HCT116 (cell line): ENCODE data around the gene MAML2. TPM values are rescaled to one million over a fixed set of nuclear protein-coding genes. Genes with fewer than 3 reads are reported as not detected.

Experiments
- ATAC-seq: fragments of 200-7000 bp; cut with Tn5 transposase; 2 replicates; pipeline ENCODE4 v1.9.1; 2020; ENCODE audit warnings: mild to moderate bottlenecking, moderate library complexity
- BruUV-seq: library from RNA; stranded (reverse); fragments of 400-500 nt; replicated peaks from 2 replicates; lab custom pipeline; 2021; lab: Mats Ljungman, UMichigan
- CTCF ChIA-PET: fragments of 300-600 bp; sonication (Branson Sonifier 250); formaldehyde crosslinking; loops from one replicate; lab custom pipeline; 2021; ENCODE audit warnings: antibody characterized with exemption; lab: Charles Lee
- POLR2A ChIA-PET: fragments of 300-600, 350-600 bp; sonication (Branson Sonifier 250); formaldehyde crosslinking; loops from one replicate; lab custom pipeline; 2021; ENCODE audit warnings: antibody characterized with exemption; lab: Charles Lee
- RAD21 ChIA-PET, 2 experiments: fragments of 300-600 bp; sonication (Branson Sonifier 250); formaldehyde crosslinking; loops; one replicate each; lab custom pipeline; 2023; ENCODE audit warnings: low total read pairs in 2 of 2; ENCODE audit not compliant: uncharacterized antibody in 2 of 2, unreplicated experiment in 2 of 2, low non-redundant PET in 1 of 2; lab: Charles Lee
- DNase-seq: peaks from one replicate; pipeline ENCODE4 v3.0.0-alpha.2; 2010; ENCODE audit warnings: low read depth, low spot score
- H2AFZ ChIP-seq: fragments of 200-600 bp; shearing (Covaris generic), sonication (generic); 2 replicates; pipeline ENCODE4 v1.6.1; 2017; ENCODE audit warnings: low read depth, mixed run types, mixed read lengths, antibody characterized with exemption, low read length; ENCODE audit not compliant: poor library complexity, severe bottlenecking
- H3K27ac ChIP-seq: 2 replicates; pipeline ENCODE4 v1.5.1; 2012; ENCODE audit warnings: low read depth, low read length
- H3K27me3 ChIP-seq: fragments of 200-600 bp; sonication (generic); 2 replicates; pipeline ENCODE4 v1.6.1; 2016; ENCODE audit warnings: mixed run types, low read length, mixed read lengths; ENCODE audit not compliant: insufficient read depth
- H3K36me3 ChIP-seq, 2 experiments: fragments of 200-500 bp in 1 of 2; fragments of 200-600 bp in 1 of 2; sonication (Bioruptor generic) in 1 of 2; sonication (generic) in 1 of 2; 2 replicates each; pipeline versions ENCODE4 v1.5.1 to v1.6.1; 2014 to 2016; ENCODE audit warnings: low read length in 2 of 2, inconsistent platforms in 1 of 2, mixed read lengths in 1 of 2, mixed run types in 1 of 2; ENCODE audit not compliant: insufficient read depth in 2 of 2, control insufficient read depth in 1 of 2
- H3K4me1 ChIP-seq, 2 experiments: fragments of 200-600 bp in 1 of 2; sonication (generic) in 1 of 2; 2 replicates each; pipeline versions ENCODE4 v1.5.1 to v1.6.1; 2012 to 2017; ENCODE audit warnings: low read length in 2 of 2, inconsistent platforms in 1 of 2, mild to moderate bottlenecking in 1 of 2, mixed read lengths in 1 of 2, mixed run types in 1 of 2, moderate library complexity in 1 of 2; ENCODE audit not compliant: insufficient read depth in 2 of 2, control insufficient read depth in 1 of 2
- H3K4me2 ChIP-seq: fragments of 200-600 bp; sonication (generic); 2 replicates; pipeline ENCODE4 v1.6.1; 2017; ENCODE audit warnings: mixed run types, low read length, mixed read lengths
- H3K4me3 ChIP-seq, 2 experiments: fragments of 200-600 bp in 1 of 2; sonication (generic) in 1 of 2; replicated peaks in 1 of 2; 2 replicates each; pipeline ENCODE4 v1.5.1; 2011 to 2016; ENCODE audit warnings: low read length in 2 of 2, control low read depth in 1 of 2, low read depth in 1 of 2, mild to moderate bottlenecking in 1 of 2, mixed read lengths in 1 of 2, mixed run types in 1 of 2
- H3K79me2 ChIP-seq: fragments of 200-600 bp; sonication (generic); 2 replicates; pipeline ENCODE4 v1.6.1; 2017; ENCODE audit warnings: mild to moderate bottlenecking, mixed run types, low read length, moderate library complexity, mixed read lengths; ENCODE audit not compliant: insufficient read depth
- H3K9ac ChIP-seq: fragments of 200-600 bp; sonication (generic); 2 replicates; pipeline ENCODE4 v1.6.1; 2016; ENCODE audit warnings: low read length, mixed read lengths
- H3K9me2 ChIP-seq: fragments of 200-600 bp; sonication (generic), shearing (Covaris generic); 2 replicates; pipeline ENCODE4 v1.6.1; 2017; ENCODE audit warnings: mixed run types, mild to moderate bottlenecking, moderate library complexity; ENCODE audit not compliant: insufficient read depth
- H3K9me3 ChIP-seq, 2 experiments: fragments of 200-500 bp in 1 of 2; fragments of 200-600 bp in 1 of 2; sonication (Bioruptor generic) in 1 of 2; sonication (generic) in 1 of 2; 2 replicates each; pipeline ENCODE4 v1.6.1; 2014 to 2017; ENCODE audit warnings: low read length in 2 of 2, mixed read lengths in 2 of 2, inconsistent platforms in 1 of 2, low read depth in 1 of 2, mild to moderate bottlenecking in 1 of 2, mixed run types in 1 of 2, moderate library complexity in 1 of 2; ENCODE audit not compliant: control insufficient read depth in 1 of 2, insufficient read depth in 1 of 2
- H4K20me1 ChIP-seq: fragments of 200-600 bp; sonication (generic), shearing (Covaris generic); 2 replicates; pipeline ENCODE4 v1.6.1; 2017; ENCODE audit warnings: mixed run types, mild to moderate bottlenecking, moderate library complexity; ENCODE audit not compliant: insufficient read depth
- SIN3A ChIP-seq: IDR thresholded peaks from 2 replicates; pipeline ENCODE4 v1.6.1; 2012; ENCODE audit warnings: low read depth
- YY1 ChIP-seq: IDR thresholded peaks from 2 replicates; pipeline ENCODE4 v1.6.1; 2011; ENCODE audit warnings: low read length, low read depth, moderate library complexity, mild to moderate bottlenecking; ENCODE audit not compliant: insufficient replicate concordance; ENCODE audit errors: extremely low read depth
- intact Hi-C: fragments of 100-400 bp; cut with micrococcal nuclease; formaldehyde crosslinking; loops from 2 replicates; pipeline ENCODE4 v1.10.0; 2022
- total RNA-seq: library from RNA; stranded (reverse); gene quantifications from one replicate; pipeline ENCODE4 v1.2.1, GENCODE V29; 2021; ENCODE audit not compliant: unreplicated experiment
- TF ChIP-seq, protein P1 (sequence below): IDR thresholded peaks from 2 replicates; pipeline ENCODE4 v1.6.1; 2012; ENCODE audit warnings: low read depth

MAML2 gene
- total RNA-seq, 1 experiment from 2014 or later, result 2.6 TPM

DNA sequence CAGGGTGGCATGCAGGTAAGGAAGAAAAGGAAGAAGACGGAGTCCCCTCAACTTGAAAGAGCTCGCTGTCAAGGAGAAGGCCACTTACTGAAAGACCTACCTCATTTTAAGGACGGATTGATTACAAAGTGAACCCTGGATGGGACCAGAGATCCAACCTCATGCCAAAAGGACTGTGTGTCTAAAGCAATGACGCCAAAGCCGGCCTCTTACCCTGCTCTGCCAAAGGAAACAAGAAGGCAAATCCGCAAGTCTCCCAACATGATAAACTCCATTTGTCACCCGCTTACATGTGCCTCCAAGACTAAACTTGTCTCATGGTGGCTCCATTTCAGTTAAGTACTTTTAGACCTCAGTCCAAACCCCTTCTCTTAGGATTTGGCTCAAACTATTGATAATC lies 270.4 kb downstream of the MAML2 start (continued):
- no peak for TF ChIP-seq YY1
- TF ChIP-seq, protein P1, sequence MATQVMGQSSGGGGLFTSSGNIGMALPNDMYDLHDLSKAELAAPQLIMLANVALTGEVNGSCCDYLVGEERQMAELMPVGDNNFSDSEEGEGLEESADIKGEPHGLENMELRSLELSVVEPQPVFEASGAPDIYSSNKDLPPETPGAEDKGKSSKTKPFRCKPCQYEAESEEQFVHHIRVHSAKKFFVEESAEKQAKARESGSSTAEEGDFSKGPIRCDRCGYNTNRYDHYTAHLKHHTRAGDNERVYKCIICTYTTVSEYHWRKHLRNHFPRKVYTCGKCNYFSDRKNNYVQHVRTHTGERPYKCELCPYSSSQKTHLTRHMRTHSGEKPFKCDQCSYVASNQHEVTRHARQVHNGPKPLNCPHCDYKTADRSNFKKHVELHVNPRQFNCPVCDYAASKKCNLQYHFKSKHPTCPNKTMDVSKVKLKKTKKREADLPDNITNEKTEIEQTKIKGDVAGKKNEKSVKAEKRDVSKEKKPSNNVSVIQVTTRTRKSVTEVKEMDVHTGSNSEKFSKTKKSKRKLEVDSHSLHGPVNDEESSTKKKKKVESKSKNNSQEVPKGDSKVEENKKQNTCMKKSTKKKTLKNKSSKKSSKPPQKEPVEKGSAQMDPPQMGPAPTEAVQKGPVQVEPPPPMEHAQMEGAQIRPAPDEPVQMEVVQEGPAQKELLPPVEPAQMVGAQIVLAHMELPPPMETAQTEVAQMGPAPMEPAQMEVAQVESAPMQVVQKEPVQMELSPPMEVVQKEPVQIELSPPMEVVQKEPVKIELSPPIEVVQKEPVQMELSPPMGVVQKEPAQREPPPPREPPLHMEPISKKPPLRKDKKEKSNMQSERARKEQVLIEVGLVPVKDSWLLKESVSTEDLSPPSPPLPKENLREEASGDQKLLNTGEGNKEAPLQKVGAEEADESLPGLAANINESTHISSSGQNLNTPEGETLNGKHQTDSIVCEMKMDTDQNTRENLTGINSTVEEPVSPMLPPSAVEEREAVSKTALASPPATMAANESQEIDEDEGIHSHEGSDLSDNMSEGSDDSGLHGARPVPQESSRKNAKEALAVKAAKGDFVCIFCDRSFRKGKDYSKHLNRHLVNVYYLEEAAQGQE, result no peak
- TF ChIP-seq, all 23 proteins: peak for 0

DNA sequence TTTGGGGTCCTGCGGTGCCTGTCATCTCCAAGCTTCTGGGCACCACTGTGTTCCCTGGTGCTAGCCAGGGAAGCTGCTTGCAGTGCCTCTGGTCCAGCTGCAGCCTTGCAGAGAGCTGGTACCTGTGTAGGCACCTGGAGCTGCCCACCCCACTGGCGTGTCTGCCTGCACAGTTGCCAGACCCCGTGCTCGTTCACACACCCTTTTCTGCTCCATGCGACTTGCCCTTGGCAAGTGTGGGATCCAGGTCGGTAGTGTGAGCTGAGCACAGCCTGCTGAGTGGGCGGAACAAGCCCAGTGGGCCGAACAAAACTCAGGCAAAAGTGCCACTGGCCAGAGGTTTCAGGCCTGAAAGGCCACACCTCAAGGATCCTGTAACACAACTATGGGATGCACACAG lies 272.5 kb downstream of the MAML2 start:
- Histone ChIP-seq H3K36me3 (no peaks in the 10 kb centered on the region), H3K9me3 (no peaks in the 10 kb centered on the region), H3K4me3 (no peak overlapping the region), H3K9me2 (no peaks in the 10 kb centered on the region), H3K4me1 (peaks cover 5% of the 10 kb centered on the region in 2 experiments; a peak in 2 of 4 replicates), H3K27me3 (no peaks in the 10 kb centered on the region), H4K20me1 (no peaks in the 10 kb centered on the region), H2AFZ (no peak overlapping the region), H3K4me2 (no peak overlapping the region)
- ATAC-seq (no peak), DNase-seq (no peak)
- no TSS peak for BruUV-seq
- ChIA-PET CTCF (interaction anchor here (2.2 kb wide), 1 partner anchor 273 kb away, joined by 6 read pairs; the partner anchor contains the start of gene MAML2), POLR2A (no interaction called here)
- intact Hi-C loops, result no loop called here
- no peak for TF ChIP-seq SIN3A
- TF ChIP-seq, all 23 proteins: peak for 0
- RAD21 ChIA-PET, result no interaction called here
- Histone ChIP-seq H3K9ac (no peak overlapping the region), H3K27ac (no peak overlapping the region), H3K79me2 (no peaks in the 10 kb centered on the region)
